Measurements from ENCODE around the gene LINGO3. TPM values are rescaled to one million over a fixed set of nuclear protein-coding genes. Genes with fewer than 3 reads are reported as not detected.

The LINGO3 gene
- total and polyA plus RNA-seq, 2 of the 8 experiments (the other 6 are each of a cell fraction or from before 2014, with no cell fraction given) = 0.59 TPM; not detected in 1

- peak; percentile 38 to 47 (median 42) for TF ChIP-seq CTCF (IDR thresholded peaks at IDR 0.05; ENCODE audit: control extremely low read depth in 1 of 3, insufficient read depth in 1 of 3, low read depth in 1 of 3, low read length in 3 of 3)
- no peak for TF ChIP-seq TAF7 (optimal IDR thresholded peaks at IDR 0.05; ENCODE audit: borderline replicate concordance, low read depth, low read length)
- TF ChIP-seq SIRT6 (IDR thresholded peaks at IDR 0.05; ENCODE audit: low read length) = no peak
- peak; percentile 15; the same call in 1 of the 2 replicates for TF ChIP-seq TBP (IDR thresholded peaks at IDR 0.05; ENCODE audit: low read depth, low read length)
- peak; percentile 28; the same call in 1 of the 2 replicates for TF ChIP-seq RBBP5 (IDR thresholded peaks at IDR 0.05; ENCODE audit: borderline replicate concordance, low read depth, low read length)
- peak; percentile 33; the same call in 1 of the 2 replicates for TF ChIP-seq GABPA (IDR thresholded peaks at IDR 0.05; ENCODE audit: borderline replicate concordance, insufficient read depth, low read length)
- TF ChIP-seq, protein P1, sequence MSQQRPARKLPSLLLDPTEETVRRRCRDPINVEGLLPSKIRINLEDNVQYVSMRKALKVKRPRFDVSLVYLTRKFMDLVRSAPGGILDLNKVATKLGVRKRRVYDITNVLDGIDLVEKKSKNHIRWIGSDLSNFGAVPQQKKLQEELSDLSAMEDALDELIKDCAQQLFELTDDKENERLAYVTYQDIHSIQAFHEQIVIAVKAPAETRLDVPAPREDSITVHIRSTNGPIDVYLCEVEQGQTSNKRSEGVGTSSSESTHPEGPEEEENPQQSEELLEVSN (IDR thresholded peaks at IDR 0.05) = peak; percentile 78
- peak in 1 of 2 experiments; percentile 9; a peak in 2 of 4 replicates for TF ChIP-seq RAD21 (IDR thresholded peaks at IDR 0.05 in 1 of 2, conservative IDR thresholded peaks at IDR 0.05 in 1 of 2; ENCODE audit: low read depth in 2 of 2, low read length in 2 of 2)
- no peak for TF ChIP-seq SAP30 (IDR thresholded peaks at IDR 0.05; ENCODE audit: insufficient read depth, insufficient replicate concordance, low read length)
- peak; percentile 74 to 92; a peak in 2 of 4 replicates for TF ChIP-seq SIN3A (conservative IDR thresholded peaks at IDR 0.05 in 1 of 2, IDR thresholded peaks at IDR 0.05 in 1 of 2; ENCODE audit: low read depth in 1 of 2, low read length in 2 of 2)
- TF ChIP-seq SUZ12 (IDR thresholded peaks at IDR 0.05; ENCODE audit: low read length) = peak; percentile 1; the same call in 1 of the 2 replicates
- peak; percentile 49 for TF ChIP-seq EZH2 (IDR thresholded peaks at IDR 0.05; ENCODE audit: low read depth, low read length, severe bottlenecking)
These were observed 16.7 kb downstream of the LINGO3 start (continued) for GRCh38 chr19:2291185-2291751.
